Mesenchymal stem cell (in vitro differentiated cells and primary cell): ENCODE data around the gene AK3.
A peak's percentile ranks its signal among the peaks of the same experiment; 100 is the strongest.

Experiments used
- DNase-seq: peaks from one replicate; pipeline ENCODE4 v3.0.0-alpha.2; 2013
- H2AFZ ChIP-seq: one replicate; pipeline ENCODE4 v1.6.1; 2013; ENCODE audit warnings: low read depth, mild to moderate bottlenecking, control low read depth, inconsistent platforms, low read length, moderate library complexity
- H2AK5ac ChIP-seq: 2 replicates; pipeline ENCODE4 v1.6.1; 2013; ENCODE audit warnings: low read length, moderate library complexity, mild to moderate bottlenecking, inconsistent platforms; ENCODE audit not compliant: severe bottlenecking
- H2BK120ac ChIP-seq: one replicate; pipeline ENCODE4 v1.6.1; 2013; ENCODE audit warnings: low read depth, mild to moderate bottlenecking, inconsistent platforms, low read length, moderate library complexity
- H2BK12ac ChIP-seq, 2 experiments: one replicate each; pipeline ENCODE4 v1.6.1; 2013; ENCODE audit warnings: inconsistent platforms in 2 of 2, low read length in 2 of 2, mild to moderate bottlenecking in 2 of 2, moderate library complexity in 2 of 2, control low read depth in 1 of 2
- H2BK15ac ChIP-seq: one replicate; pipeline ENCODE4 v1.6.1; 2013; ENCODE audit warnings: mild to moderate bottlenecking, low read depth, inconsistent platforms; ENCODE audit not compliant: poor library complexity, severe bottlenecking
- H2BK5ac ChIP-seq: 2 replicates; pipeline ENCODE4 v1.6.1; 2013; ENCODE audit warnings: low read depth, mild to moderate bottlenecking, low read length, control low read depth, inconsistent platforms; ENCODE audit not compliant: poor library complexity, severe bottlenecking
- H3K14ac ChIP-seq, 2 experiments: one replicate each; pipeline ENCODE4 v1.6.1; 2013; ENCODE audit warnings: inconsistent platforms in 2 of 2, low read length in 2 of 2, control low read depth in 1 of 2, mild to moderate bottlenecking in 1 of 2, moderate library complexity in 1 of 2
- H3K18ac ChIP-seq, 2 experiments: one replicate each; pipeline ENCODE4 v1.6.1; 2013; ENCODE audit warnings: inconsistent platforms in 2 of 2, low read length in 2 of 2, control low read depth in 1 of 2, low read depth in 1 of 2, mild to moderate bottlenecking in 1 of 2
- H3K23ac ChIP-seq, 2 experiments: one replicate each; pipeline ENCODE4 v1.6.1; 2013; ENCODE audit warnings: inconsistent platforms in 2 of 2, low read length in 2 of 2, mild to moderate bottlenecking in 2 of 2, moderate library complexity in 2 of 2, control low read depth in 1 of 2
- H3K27ac ChIP-seq: 2 replicates; pipeline ENCODE4 v1.5.1; 2013; ENCODE audit warnings: mild to moderate bottlenecking, moderate library complexity, low read length, control low read depth, inconsistent platforms; ENCODE audit not compliant: poor library complexity, severe bottlenecking
- H3K27me3 ChIP-seq, 2 experiments: 2 replicates each; pipeline versions ENCODE4 v1.6.1 to v1.7.0; 2013; ENCODE audit warnings: low read length in 2 of 2, mild to moderate bottlenecking in 2 of 2, moderate library complexity in 2 of 2, control low read depth in 1 of 2, inconsistent platforms in 1 of 2; ENCODE audit not compliant: control insufficient read depth in 1 of 2, insufficient read depth in 1 of 2
- H3K36me3 ChIP-seq, 2 experiments: 2 replicates each; pipeline versions ENCODE4 v1.6.1 to v1.7.0; 2013; ENCODE audit warnings: low read length in 2 of 2, control low read depth in 1 of 2, inconsistent platforms in 1 of 2, low read depth in 1 of 2, mild to moderate bottlenecking in 1 of 2; ENCODE audit not compliant: insufficient read depth in 2 of 2, control insufficient read depth in 1 of 2
- H3K4ac ChIP-seq, 2 experiments: one replicate each; pipeline ENCODE4 v1.6.1; 2013; ENCODE audit warnings: inconsistent platforms in 2 of 2, low read length in 2 of 2, mild to moderate bottlenecking in 2 of 2, moderate library complexity in 2 of 2, control low read depth in 1 of 2, low read depth in 1 of 2
- H3K4me1 ChIP-seq: 2 replicates; pipeline ENCODE4 v1.6.1; 2013; ENCODE audit warnings: low read depth, low read length, control low read depth; ENCODE audit not compliant: control insufficient read depth, insufficient read depth
- H3K4me2 ChIP-seq: 2 replicates; pipeline ENCODE4 v1.6.1; 2013; ENCODE audit warnings: low read length, mild to moderate bottlenecking, inconsistent platforms; ENCODE audit not compliant: poor library complexity, severe bottlenecking
- H3K4me3 ChIP-seq, 2 experiments: 2 replicates each; pipeline versions ENCODE4 v1.5.1 to v1.7.0; 2013; ENCODE audit warnings: low read length in 2 of 2, mild to moderate bottlenecking in 2 of 2, control low read depth in 1 of 2, low read depth in 1 of 2; ENCODE audit not compliant: insufficient read depth in 1 of 2
- H3K79me1 ChIP-seq: replicated peaks from 2 replicates; pipeline ENCODE4 v1.6.1; 2013; ENCODE audit warnings: mild to moderate bottlenecking, control low read depth, low read length, inconsistent platforms; ENCODE audit not compliant: poor library complexity, severe bottlenecking
- H3K9ac ChIP-seq: 2 replicates; pipeline ENCODE4 v1.7.0; 2013; ENCODE audit warnings: mild to moderate bottlenecking, low read length, moderate library complexity
- H3K9me3 ChIP-seq: 2 replicates; pipeline ENCODE4 v1.7.0; 2013; ENCODE audit warnings: mild to moderate bottlenecking, low read length; ENCODE audit not compliant: control insufficient read depth
- H4K8ac ChIP-seq: one replicate; pipeline ENCODE4 v1.6.1; 2013; ENCODE audit warnings: inconsistent platforms, mild to moderate bottlenecking, low read length, moderate library complexity
- H4K91ac ChIP-seq: one replicate; pipeline ENCODE4 v1.6.1; 2013; ENCODE audit warnings: mild to moderate bottlenecking, low read length, inconsistent platforms
- WGBS: methylation state at CpG from one replicate; pipeline ENCODE4 v1.1.7; 2013; ENCODE audit warnings: mixed read lengths; 5-methylcytosine and 5-hydroxymethylcytosine counted together

The AK3 gene

GRCh38 chr9:4725706-4726442 lies 15.1 kb downstream of the AK3 start:
- Histone ChIP-seq H3K14ac (no peak overlapping the region), H3K27ac (no peak overlapping the region), H4K8ac (no peak overlapping the region), H3K4ac (no peak overlapping the region), H3K36me3 (peaks cover 10 to 12% of the 10 kb centered on the region in 2 experiments), H3K79me1 (peaks cover 17% of the 10 kb centered on the region), H2BK120ac (no peak overlapping the region), H3K27me3 (no peaks in the 10 kb centered on the region), H3K4me2 (no peak overlapping the region), H2BK15ac (no peak overlapping the region), H2AFZ (no peak overlapping the region), H3K4me3 (no peak overlapping the region), H2BK5ac (no peak overlapping the region), H2AK5ac (no peak overlapping the region), H3K18ac (no peak overlapping the region), H3K9ac (no peak overlapping the region), H2BK12ac (no peak overlapping the region), H3K23ac (no peak overlapping the region), H3K9me3 (no peaks in the 10 kb centered on the region), H4K91ac (no peak overlapping the region), H3K4me1 (peaks cover 1% of the 10 kb centered on the region)
- WGBS: 77% methylated on average over 5 of the region's 7 CpGs
- DNase-seq: no peak

GRCh38 chr9:4721736-4722135 lies 19.3 kb downstream of the AK3 start:
- Histone ChIP-seq H2BK120ac (no peak overlapping the region), H2BK12ac (no peak overlapping the region), H3K23ac (no peak overlapping the region), H3K27me3 (no peaks in the 10 kb centered on the region), H2BK15ac (no peak overlapping the region), H3K4ac (no peak overlapping the region), H2BK5ac (no peak overlapping the region), H3K36me3 (peaks cover 21 to 44% of the 10 kb centered on the region in 2 experiments), H2AFZ (no peak overlapping the region), H3K79me1 (peaks cover 22% of the 10 kb centered on the region), H3K9ac (no peak overlapping the region), H3K27ac (no peak overlapping the region), H4K91ac (no peak overlapping the region), H4K8ac (no peak overlapping the region), H3K4me3 (no peak overlapping the region), H2AK5ac (no peak overlapping the region), H3K4me1 (no peaks in the 10 kb centered on the region), H3K9me3 (no peaks in the 10 kb centered on the region), H3K18ac (no peak overlapping the region), H3K14ac (no peak overlapping the region), H3K4me2 (no peak overlapping the region)
- no peak for DNase-seq
- 100% methylated on average over 4 of the region's 4 CpGs for WGBS

DNA sequence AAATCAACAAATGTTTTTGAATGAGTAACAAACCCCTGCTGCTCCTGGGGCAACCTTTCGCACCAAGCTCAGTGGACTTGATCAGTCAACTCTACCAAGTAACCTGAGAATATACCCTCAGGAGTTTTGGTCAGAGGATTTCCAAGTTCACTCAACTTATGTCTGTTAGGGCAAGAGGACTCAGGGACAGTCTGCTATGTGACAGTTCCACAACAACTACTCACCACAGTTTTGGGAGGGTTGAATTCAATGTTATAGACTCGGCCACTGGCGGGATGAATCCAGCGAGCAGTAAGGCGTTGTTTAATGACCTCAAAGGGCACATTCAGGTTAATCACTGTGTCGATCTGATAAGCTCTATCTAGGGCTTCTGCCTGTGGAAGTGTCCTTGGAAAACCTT lies 22.1 kb downstream of the AK3 start:
- no peak overlapping the region for H2AK5ac ChIP-seq
- no peak overlapping the region for H2AFZ ChIP-seq
- no peak overlapping the region for H3K9ac ChIP-seq
- H2BK15ac ChIP-seq: peak overlapping the region; percentile 45
- H3K27me3 ChIP-seq: no peaks in the 10 kb centered on the region
- H3K4me2 ChIP-seq: no peak overlapping the region
- WGBS: 97% methylated on average over 6 of the region's 6 CpGs
- H3K36me3 ChIP-seq: peaks cover 29 to 59% of the 10 kb centered on the region in 2 experiments
- no peak overlapping the region for H3K14ac ChIP-seq
- peaks cover 19% of the 10 kb centered on the region for H3K79me1 ChIP-seq
- H2BK12ac ChIP-seq: no peak overlapping the region
- H3K27ac ChIP-seq: peak overlapping the region; percentile 24
- DNase-seq: no peak
- H3K23ac ChIP-seq: no peak overlapping the region
- H2BK5ac ChIP-seq: no peak overlapping the region
- no peak overlapping the region for H3K18ac ChIP-seq
- no peak overlapping the region for H4K8ac ChIP-seq
- no peak overlapping the region for H4K91ac ChIP-seq
- H2BK120ac ChIP-seq: no peak overlapping the region
- H3K9me3 ChIP-seq: no peaks in the 10 kb centered on the region
- no peak overlapping the region for H3K4me3 ChIP-seq
- H3K4ac ChIP-seq: no peak overlapping the region
- H3K4me1 ChIP-seq: peaks cover 3% of the 10 kb centered on the region

DNA sequence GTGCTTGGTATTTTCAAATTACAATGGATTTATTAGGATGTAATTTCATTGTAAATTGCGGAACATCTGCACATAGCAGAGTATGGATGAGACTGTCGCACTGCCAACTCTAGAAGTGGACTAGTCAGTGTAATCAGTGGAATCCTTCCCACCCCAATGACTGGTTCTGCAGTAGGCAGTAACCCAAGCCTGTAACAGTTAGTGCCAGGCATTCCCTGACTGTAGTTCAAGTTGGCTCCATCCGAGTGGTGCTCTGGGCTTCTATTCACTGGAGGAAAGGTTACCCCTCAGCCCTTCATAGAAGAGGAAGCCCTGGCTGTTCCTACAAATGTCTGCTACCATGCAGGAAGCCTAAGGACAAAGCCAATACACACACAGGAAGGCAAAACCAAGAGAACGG lies 23.2 kb downstream of the AK3 start:
- 97% methylated on average over 4 of the region's 4 CpGs for WGBS
- Histone ChIP-seq H3K4me3 (no peak overlapping the region), H3K79me1 (peaks cover 21% of the 10 kb centered on the region), H3K27ac (no peak overlapping the region), H2BK15ac (no peak overlapping the region), H3K36me3 (peaks cover 28 to 70% of the 10 kb centered on the region in 2 experiments), H3K23ac (no peak overlapping the region), H3K4me2 (no peak overlapping the region), H4K8ac (no peak overlapping the region), H3K18ac (no peak overlapping the region), H2BK120ac (no peak overlapping the region), H2BK5ac (no peak overlapping the region), H3K14ac (no peak overlapping the region), H2AK5ac (no peak overlapping the region), H4K91ac (no peak overlapping the region), H3K27me3 (no peaks in the 10 kb centered on the region), H3K4ac (no peak overlapping the region), H2BK12ac (no peak overlapping the region), H3K4me1 (peaks cover 3% of the 10 kb centered on the region), H3K9me3 (no peaks in the 10 kb centered on the region), H3K9ac (no peak overlapping the region), H2AFZ (no peak overlapping the region)
- DNase-seq: no peak
